IPS DF 4.7 (cell line): ENCODE results near the gene IFIT2.
"Not testable (repeated sequence)": the region's sequence is repeated elsewhere in the genome, so short reads cannot be mapped to it uniquely, and the experiment has no call there.

Experiments used
- DNase-seq: peaks from one replicate; pipeline ENCODE4 v3.0.0-alpha.2; 2013; ENCODE audit warnings: low spot score; ENCODE audit errors: extremely low read depth

Gene IFIT2

GRCh38 chr10:89306434-89307268 is 4.8 kb downstream of the IFIT2 start:
- no peak for DNase-seq

GRCh38 chr10:89307269-89307577 is 5.4 kb downstream of the IFIT2 start:
- no peak for DNase-seq

GRCh38 chr10:89308266-89308665 is 6.4 kb downstream of the IFIT2 start:
- no peak for DNase-seq

- DNase-seq: no peak
These were observed 6.9 kb downstream of the IFIT2 start for GRCh38 chr10:89308736-89309135.

GRCh38 chr10:89309156-89310055 is 7.6 kb downstream of the IFIT2 start:
- DNase-seq: no peak

GRCh38 chr10:89310056-89310893 is 8.4 kb downstream of the IFIT2 start:
- DNase-seq: no peak

- no peak for DNase-seq
These were observed 11.1 kb downstream of the IFIT2 start for GRCh38 chr10:89312973-89313372.

GRCh38 chr10:89314676-89315075 is 12.8 kb downstream of the IFIT2 start:
- DNase-seq: no peak

GRCh38 chr10:89318047-89318446 is 16.2 kb downstream of the IFIT2 start:
- not testable (repeated sequence) for DNase-seq

- not testable (repeated sequence) for DNase-seq
These were observed 23.2 kb downstream of the IFIT2 start for GRCh38 chr10:89325081-89325480.

- not testable (repeated sequence) for DNase-seq
These were observed 24.0 kb downstream of the IFIT2 start for GRCh38 chr10:89325856-89326255.

- DNase-seq: no peak
These were observed 26.1 kb downstream of the IFIT2 start, which contains the start of gene IFIT3 for GRCh38 chr10:89327803-89328441. Gene IFIT3 (plus strand): TSS chr10:89327997. CDS start chr10:89328074, 77 bp downstream.

- DNase-seq: no peak
These were observed 27.3 kb downstream of the IFIT2 start for GRCh38 chr10:89329151-89329550.

- not testable (repeated sequence) for DNase-seq
These were observed 28.2 kb downstream of the IFIT2 start for GRCh38 chr10:89330014-89330413.

GRCh38 chr10:89330537-89331212 is 28.8 kb downstream of the IFIT2 start:
- DNase-seq: no peak

GRCh38 chr10:89331487-89332122 is 29.8 kb downstream of the IFIT2 start:
- DNase-seq: not testable (repeated sequence)

GRCh38 chr10:89332123-89332633 is 30.3 kb downstream of the IFIT2 start:
- DNase-seq: no peak

GRCh38 chr10:89335226-89335625 is 33.4 kb downstream of the IFIT2 start:
- DNase-seq: no peak

GRCh38 chr10:89336241-89336640 is 34.4 kb downstream of the IFIT2 start:
- DNase-seq: no peak

- no peak for DNase-seq
These were observed 35.6 kb downstream of the IFIT2 start for GRCh38 chr10:89337484-89337883.
